Keratinocyte (primary cell): ENCODE measurements around the gene TROAP. TPM values are rescaled to one million over a fixed set of nuclear protein-coding genes. Genes with fewer than 3 reads are reported as not detected.

Source experiments
- DNase-seq: peaks from one replicate; pipeline ENCODE4 v3.0.0-alpha.2; 2011; ENCODE audit warnings: low read depth, missing footprints, low spot score
- FAIRE-seq: peaks from 2 replicates; lab custom pipeline; 2011; peaks lifted over from hg19 to GRCh38; lab: Jason Lieb, UNC
- H2AFZ ChIP-seq: 2 replicates; pipeline ENCODE4 v1.6.0; 2012; ENCODE audit warnings: low read length, control low read depth, inconsistent platforms; ENCODE audit not compliant: control insufficient read depth
- H3K27ac ChIP-seq: 2 replicates; pipeline ENCODE4 v1.5.1; 2011; ENCODE audit warnings: low read length; ENCODE audit not compliant: control insufficient read depth, insufficient read depth
- H3K27me3 ChIP-seq: 3 replicates; pipeline ENCODE4 v1.6.0; 2011; ENCODE audit warnings: low read length; ENCODE audit not compliant: control insufficient read depth, insufficient read depth; ENCODE audit errors: extremely low read depth
- H3K36me3 ChIP-seq, 2 experiments: 2 replicates in 1 of 2; 3 replicates in 1 of 2; pipeline ENCODE4 v1.5.1; 2011; ENCODE audit warnings: low read length in 2 of 2, mild to moderate bottlenecking in 1 of 2; ENCODE audit not compliant: control insufficient read depth in 2 of 2, insufficient read depth in 2 of 2; ENCODE audit errors: extremely low read depth in 1 of 2
- H3K4me1 ChIP-seq: 3 replicates; pipeline ENCODE4 v1.5.1; 2011; ENCODE audit warnings: low read length; ENCODE audit not compliant: control insufficient read depth, insufficient read depth; ENCODE audit errors: extremely low read depth
- H3K4me2 ChIP-seq: 3 replicates; pipeline ENCODE4 v1.6.0; 2011; ENCODE audit warnings: low read depth, low read length; ENCODE audit not compliant: control insufficient read depth, insufficient read depth; ENCODE audit errors: extremely low read depth
- H3K4me3 ChIP-seq, 3 experiments: fragments of 200-600 bp in 1 of 3; sonication (generic) in 1 of 3; 2 replicates in 2 of 3; 3 replicates in 1 of 3; pipeline ENCODE4 v1.5.1; 2011 to 2016; ENCODE audit warnings: low read length in 3 of 3, mild to moderate bottlenecking in 3 of 3, control low read depth in 2 of 3, inconsistent platforms in 1 of 3, low read depth in 1 of 3, mixed read lengths in 1 of 3, mixed run types in 1 of 3, moderate library complexity in 1 of 3; ENCODE audit not compliant: control insufficient read depth in 2 of 3, insufficient read depth in 2 of 3; ENCODE audit errors: extremely low read depth in 1 of 3
- H3K79me2 ChIP-seq: 2 replicates; pipeline ENCODE4 v1.6.0; 2012; ENCODE audit warnings: low read length; ENCODE audit not compliant: control insufficient read depth, insufficient read depth
- H3K9ac ChIP-seq: 3 replicates; pipeline ENCODE4 v1.6.0; 2011; ENCODE audit warnings: low read length; ENCODE audit not compliant: control insufficient read depth, insufficient read depth; ENCODE audit errors: extremely low read depth
- H3K9me1 ChIP-seq: 3 replicates; pipeline ENCODE4 v1.6.0; 2011; ENCODE audit warnings: low read length; ENCODE audit not compliant: control insufficient read depth, insufficient read depth; ENCODE audit errors: extremely low read depth
- H3K9me3 ChIP-seq: 2 replicates; pipeline ENCODE4 v1.5.1; 2012; ENCODE audit warnings: low read depth, low read length; ENCODE audit not compliant: control insufficient read depth
- H4K20me1 ChIP-seq: 3 replicates; pipeline ENCODE4 v1.6.0; 2011; ENCODE audit warnings: low read length; ENCODE audit not compliant: control insufficient read depth, insufficient read depth; ENCODE audit errors: extremely low read depth
- CTCF ChIP-seq, 3 experiments: IDR thresholded peaks in 1 of 3; conservative IDR thresholded peaks in 1 of 3; optimal IDR thresholded peaks in 1 of 3; 2 replicates in 2 of 3; 3 replicates in 1 of 3; pipeline versions ENCODE3 to v1.5.1; 2011; ENCODE audit warnings: low read length in 3 of 3, mild to moderate bottlenecking in 3 of 3, moderate library complexity in 2 of 3, control low read depth in 1 of 3, inconsistent platforms in 1 of 3; ENCODE audit not compliant: insufficient read depth in 2 of 3; ENCODE audit errors: extremely low read depth in 1 of 3
- EZH2 ChIP-seq: IDR thresholded peaks from one replicate; pipeline ENCODE4 v1.6.1; 2012; ENCODE audit warnings: inconsistent platforms, mild to moderate bottlenecking, low read length, moderate library complexity
- dilution Hi-C: fragments of 300-500 bp; cut with MboI; formaldehyde crosslinking; loops from one replicate; pipeline ENCODE4 v1.7.0; 2020; ENCODE audit warnings: low sequenced_read_pairs; ENCODE audit not compliant: extremely low pct_ligation_motif_present
- polyA plus RNA-seq, 5 experiments: library from polyadenylated mRNA; depleted of rRNA in 3 of 5; stranded (reverse) in 3 of 5; stranded (forward) in 1 of 5; unstranded in 1 of 5; fragments of >200 nt; gene quantifications; 1 replicate in 1 of 5; 2 replicates in 3 of 5; 3 replicates in 1 of 5; pipeline versions ENCODE4 v1.2.1 to v1.2.3, GENCODE V29; 2011 to 2012; ENCODE audit warnings: missing spikeins in 2 of 5, low read depth in 1 of 5, low replicate concordance in 1 of 5

Gene TROAP
- polyA plus RNA-seq, 1 donor (not counting 4 experiments of a cell fraction or from before 2014, with no cell fraction given) = 14.1 TPM

GRCh38 chr12:49348781-49349180 is 25.7 kb downstream of the TROAP start:
- no peak for TF ChIP-seq CTCF (optimal IDR thresholded peaks at IDR 0.05 in 1 of 3, IDR thresholded peaks at IDR 0.05 in 1 of 3, conservative IDR thresholded peaks at IDR 0.05 in 1 of 3; ENCODE audit: extremely low read depth in 1 of 3, insufficient read depth in 2 of 3, low read length in 3 of 3)
- Histone ChIP-seq H3K4me1 (peaks cover 16% of the 10 kb centered on the region), H3K4me3 (no peak overlapping the region), H3K27ac (no peak overlapping the region), H3K9me1 (no peaks in the 10 kb centered on the region), H3K4me2 (no peak overlapping the region), H3K9ac (no peak overlapping the region), H2AFZ (no peak overlapping the region), H3K36me3 (no peaks in the 10 kb centered on the region), H3K79me2 (no peaks in the 10 kb centered on the region), H3K9me3 (no peaks in the 10 kb centered on the region), H4K20me1 (no peaks in the 10 kb centered on the region), H3K27me3 (peaks cover 54% of the 10 kb centered on the region)
- FAIRE-seq = no peak
- dilution Hi-C loops = no loop called here
- no peak for DNase-seq

GRCh38 chr12:49349266-49349665 is 26.2 kb downstream of the TROAP start:
- peaks cover 49% of the 10 kb centered on the region for H3K27me3 ChIP-seq

More at GRCh38 chr12:49349266-49349665, 26.2 kb downstream of the TROAP start:
- Histone ChIP-seq H3K4me2 (no peak overlapping the region), H3K9ac (no peak overlapping the region), H2AFZ (no peak overlapping the region), H3K4me1 (peaks cover 16% of the 10 kb centered on the region), H4K20me1 (no peaks in the 10 kb centered on the region), H3K79me2 (no peaks in the 10 kb centered on the region), H3K4me3 (no peak overlapping the region), H3K27ac (no peak overlapping the region), H3K9me3 (no peaks in the 10 kb centered on the region), H3K9me1 (no peaks in the 10 kb centered on the region), H3K36me3 (no peaks in the 10 kb centered on the region)
- FAIRE-seq = no peak
- no peak for DNase-seq
- TF ChIP-seq CTCF (optimal IDR thresholded peaks at IDR 0.05 in 1 of 3, IDR thresholded peaks at IDR 0.05 in 1 of 3, conservative IDR thresholded peaks at IDR 0.05 in 1 of 3; ENCODE audit: extremely low read depth in 1 of 3, insufficient read depth in 2 of 3, low read length in 3 of 3) (no peak), EZH2 (no peak)
- dilution Hi-C loops = no loop called here
